Occipital lobe (tissue), 2 donors: ENCODE measurements around the gene PARVA. TPM values are rescaled to one million over a fixed set of nuclear protein-coding genes. Genes with fewer than 3 reads are reported as not detected.
"Not testable (repeated sequence)": the region's sequence is repeated elsewhere in the genome, so short reads cannot be mapped to it uniquely, and the experiment has no call there.

Experiments
- DNase-seq: peaks from one replicate; lab custom pipeline; 2025; lab: John Stamatoyannopoulos, UW
- total RNA-seq: library from RNA; depleted of rRNA; stranded (reverse); fragments of >200 nt; gene quantifications from one replicate; pipeline ENCODE4 v1.2.3, GENCODE V29; 2014

PARVA gene, protein sequence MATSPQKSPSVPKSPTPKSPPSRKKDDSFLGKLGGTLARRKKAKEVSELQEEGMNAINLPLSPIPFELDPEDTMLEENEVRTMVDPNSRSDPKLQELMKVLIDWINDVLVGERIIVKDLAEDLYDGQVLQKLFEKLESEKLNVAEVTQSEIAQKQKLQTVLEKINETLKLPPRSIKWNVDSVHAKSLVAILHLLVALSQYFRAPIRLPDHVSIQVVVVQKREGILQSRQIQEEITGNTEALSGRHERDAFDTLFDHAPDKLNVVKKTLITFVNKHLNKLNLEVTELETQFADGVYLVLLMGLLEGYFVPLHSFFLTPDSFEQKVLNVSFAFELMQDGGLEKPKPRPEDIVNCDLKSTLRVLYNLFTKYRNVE
- total RNA-seq: 5.6 TPM

DNA sequence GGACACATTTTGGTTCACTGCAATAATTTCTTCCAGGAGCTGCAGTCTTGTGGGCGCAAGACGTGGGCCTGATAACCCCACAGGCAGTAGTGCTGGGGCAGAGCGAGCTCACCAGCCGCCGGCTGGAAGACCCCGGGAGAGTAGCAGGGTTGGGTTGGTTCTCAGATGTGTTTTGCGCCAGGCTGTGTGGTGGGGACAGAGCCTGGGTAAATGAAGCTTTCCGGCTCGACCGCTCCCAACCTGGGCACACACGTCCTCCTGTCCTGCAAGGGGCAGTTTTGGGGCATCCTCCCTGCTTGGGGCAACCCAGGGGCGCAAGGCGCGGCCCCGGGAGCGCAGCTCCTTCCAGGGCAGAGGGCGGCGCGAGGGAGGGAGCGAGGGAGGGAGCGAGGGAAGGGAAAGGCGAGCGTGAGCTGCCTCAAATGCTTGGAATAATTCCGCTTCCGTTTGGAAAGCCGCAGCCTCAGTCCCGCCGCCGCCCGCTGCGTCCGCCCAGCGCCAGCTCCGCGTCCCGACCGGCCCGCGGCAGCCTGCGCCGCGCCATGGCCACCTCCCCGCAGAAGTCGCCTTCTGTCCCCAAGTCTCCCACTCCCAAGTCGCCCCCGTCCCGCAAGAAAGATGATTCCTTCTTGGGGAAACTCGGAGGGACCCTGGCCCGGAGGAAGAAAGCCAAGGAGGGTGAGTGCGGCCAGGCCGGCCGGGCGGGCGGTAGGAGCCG, at the start of gene PARVA:
Gene PARVA (plus strand): TSS at position 466 of the 718 bp plus-strand sequence. CDS start 77 bp downstream, at position 543.
- no peak for DNase-seq

DNA sequence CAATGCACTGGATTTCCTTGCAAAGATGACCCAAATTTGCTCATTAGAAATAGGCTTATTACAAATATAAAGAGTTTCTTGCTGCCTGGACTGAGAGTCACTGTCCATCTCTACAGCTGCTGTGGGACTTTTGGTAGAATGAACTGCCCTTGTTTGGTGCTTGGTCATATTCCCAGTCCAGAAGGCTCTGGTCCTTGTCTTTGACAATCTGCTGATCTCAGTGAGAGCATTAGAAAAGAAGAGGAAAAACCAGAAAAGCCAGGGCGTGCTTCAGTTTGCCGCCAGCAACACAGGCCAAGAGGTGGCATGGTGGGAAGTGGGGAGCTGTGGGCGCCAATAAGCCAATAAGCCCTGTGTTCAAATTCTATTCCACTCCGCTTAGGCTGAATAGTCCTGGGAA, 48.2 kb upstream of the PARVA start:
- no peak for DNase-seq

DNA sequence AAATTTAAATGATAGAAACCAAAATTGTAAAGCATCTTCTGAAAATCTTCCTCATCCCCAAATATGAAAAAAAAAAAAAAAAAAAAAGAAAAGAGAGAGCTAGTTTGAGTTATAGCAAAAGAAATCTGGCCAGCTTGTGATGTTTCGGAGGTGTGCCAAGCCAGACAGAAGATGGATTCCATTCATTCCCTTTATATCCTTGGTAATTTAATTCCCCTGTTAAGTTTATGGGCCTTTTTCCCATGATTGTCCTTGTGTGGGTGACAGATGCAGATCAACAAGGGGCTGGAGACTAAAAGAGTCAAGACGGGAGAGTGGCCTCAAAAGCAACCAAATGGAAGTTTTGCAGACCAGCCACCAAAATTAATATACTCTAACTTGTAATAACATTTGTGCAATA, 47.6 kb upstream of the PARVA start:
- no peak for DNase-seq

DNA sequence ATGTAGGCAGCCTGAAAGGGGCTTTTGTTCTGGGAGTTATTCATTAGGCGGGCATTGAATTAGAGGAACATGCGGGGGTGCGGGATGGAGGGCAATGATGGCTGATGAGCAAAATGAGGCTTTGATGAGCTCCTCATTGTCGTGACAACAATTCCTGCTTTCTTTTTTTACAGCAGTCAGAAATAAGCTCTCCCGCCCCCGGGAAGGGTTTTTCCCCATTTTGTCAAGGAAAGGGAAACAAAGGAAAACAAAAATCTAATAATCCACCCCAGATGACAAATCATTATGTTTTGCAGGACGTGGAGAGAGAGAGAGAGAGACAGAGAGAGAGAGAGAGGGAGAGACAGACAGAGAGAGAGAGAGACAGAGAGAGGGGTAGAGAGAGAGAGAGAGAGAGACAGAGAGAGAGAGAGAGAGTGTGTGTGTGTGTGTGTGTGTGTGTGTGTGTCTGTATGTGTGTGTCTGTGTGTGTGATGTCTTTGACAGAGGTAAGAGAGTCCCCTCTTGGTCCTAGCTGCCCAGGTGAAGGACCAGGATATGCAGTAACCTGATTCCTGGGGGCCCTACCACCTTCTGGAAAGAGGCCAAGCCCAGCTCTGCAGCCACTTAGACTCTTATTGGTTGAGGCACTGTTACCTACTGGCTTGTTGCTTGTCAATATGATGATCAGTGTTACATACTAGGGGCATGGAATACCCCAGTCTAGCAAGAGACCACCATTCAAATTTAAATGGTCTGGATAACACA, 46.7 kb upstream of the PARVA start:
- peak; percentile 45 for DNase-seq

DNA sequence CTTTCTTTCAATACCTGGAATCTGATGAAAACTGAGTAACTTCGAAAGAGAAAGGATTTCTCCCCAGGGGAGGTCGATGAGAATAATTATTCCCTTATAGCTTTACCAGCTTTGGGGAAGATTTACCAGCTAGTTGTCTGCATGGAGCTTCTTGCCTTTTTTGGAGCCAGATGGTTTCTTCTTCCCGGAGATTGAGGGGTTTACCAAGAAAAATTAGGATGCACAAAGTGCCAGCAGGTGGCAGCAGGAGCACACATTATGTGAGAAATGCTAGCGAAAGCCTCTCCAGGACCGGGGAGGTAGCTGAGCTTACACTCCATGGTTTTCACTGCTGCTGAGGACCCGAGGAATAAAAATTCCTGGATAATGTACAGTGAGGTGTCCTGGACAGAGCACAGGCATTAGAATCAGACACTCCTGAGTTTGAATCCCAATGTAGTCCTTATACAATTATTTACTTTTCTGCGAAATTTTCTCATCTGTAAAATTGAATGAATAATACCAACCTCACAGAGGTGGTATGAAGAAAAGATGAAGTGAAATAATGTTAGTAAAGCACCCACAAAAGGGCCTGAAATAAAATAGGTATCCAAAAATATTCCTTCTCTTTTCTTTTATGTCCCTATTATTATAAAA, 46.0 kb upstream of the PARVA start:
- peak; percentile 59 for DNase-seq

DNA sequence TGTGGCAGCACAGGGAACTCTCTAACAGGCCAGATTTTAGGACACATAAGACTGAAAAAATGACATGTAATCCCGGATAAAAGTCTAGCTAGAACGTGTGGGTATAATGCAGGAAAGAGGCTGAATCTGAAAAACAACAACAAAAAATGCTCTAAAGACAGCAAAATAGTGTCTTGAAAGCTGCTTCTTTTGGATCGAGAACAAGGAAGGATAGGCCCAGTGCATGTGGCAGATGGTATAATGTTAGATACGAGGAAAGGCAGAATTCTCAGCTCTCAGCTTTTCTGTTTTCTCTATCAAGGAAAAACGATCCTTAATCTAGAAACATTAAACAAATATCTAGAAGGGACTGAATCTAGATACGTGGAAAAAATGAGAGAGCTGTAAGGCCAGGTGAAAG, 33.8 kb upstream of the PARVA start:
- DNase-seq: no peak

DNA sequence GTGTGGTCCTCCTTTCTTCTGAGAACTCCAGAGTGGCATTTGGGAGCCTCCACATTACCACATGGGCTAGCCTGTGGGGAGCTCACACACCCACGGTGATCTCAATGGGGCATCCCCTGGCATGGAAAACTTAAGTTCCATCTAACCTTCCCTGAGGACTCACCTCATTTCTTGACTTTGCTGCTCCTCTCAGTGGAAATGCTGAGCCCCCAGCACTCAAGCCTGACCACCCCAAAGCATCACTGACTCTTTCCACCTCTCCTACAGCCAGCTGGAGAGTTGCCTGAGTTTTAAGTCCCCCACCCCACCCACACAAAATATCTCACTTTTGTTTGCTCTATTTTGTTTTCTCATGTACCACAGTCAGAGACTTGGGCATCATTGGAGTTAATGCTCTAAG, 23.8 kb upstream of the PARVA start:
- no peak for DNase-seq

DNA sequence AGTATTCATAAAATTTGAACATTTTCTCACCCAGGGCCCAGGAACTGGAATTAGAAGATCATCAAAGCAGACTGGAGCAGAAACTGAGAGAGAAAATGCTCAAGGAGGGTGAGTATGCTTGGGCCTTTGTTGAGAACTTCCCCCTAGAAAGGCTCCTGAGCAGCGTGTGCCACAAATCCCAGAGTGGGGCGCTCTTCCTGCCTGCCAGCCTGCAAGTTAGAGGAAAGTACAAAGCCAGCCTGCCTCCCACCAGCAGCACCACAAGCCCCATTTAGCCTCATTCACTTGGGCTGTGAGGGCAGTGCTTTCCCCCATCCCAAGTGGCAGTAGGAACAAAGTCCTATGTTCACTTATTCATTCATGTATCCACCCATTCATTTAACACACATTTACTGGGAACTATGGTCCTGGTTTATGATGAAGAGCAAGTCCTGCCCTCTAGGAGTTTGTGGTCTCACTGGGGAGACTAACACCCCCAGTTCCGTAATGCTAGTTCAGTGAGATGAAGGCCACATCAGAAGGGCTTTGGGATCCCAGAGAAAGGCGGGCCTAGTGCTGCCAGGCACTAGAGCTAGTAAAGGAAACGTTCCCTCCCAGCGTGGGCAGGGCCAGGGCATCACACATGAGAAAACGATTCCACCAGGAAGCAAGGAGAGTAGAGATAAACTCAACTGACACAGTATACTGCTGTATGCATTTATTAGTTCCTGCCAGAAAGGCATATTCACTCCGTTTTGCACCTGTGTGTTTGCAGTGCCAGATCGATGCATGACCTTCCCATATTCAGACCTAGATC, 22.4 kb upstream of the PARVA start:
- DNase-seq: no peak

DNA sequence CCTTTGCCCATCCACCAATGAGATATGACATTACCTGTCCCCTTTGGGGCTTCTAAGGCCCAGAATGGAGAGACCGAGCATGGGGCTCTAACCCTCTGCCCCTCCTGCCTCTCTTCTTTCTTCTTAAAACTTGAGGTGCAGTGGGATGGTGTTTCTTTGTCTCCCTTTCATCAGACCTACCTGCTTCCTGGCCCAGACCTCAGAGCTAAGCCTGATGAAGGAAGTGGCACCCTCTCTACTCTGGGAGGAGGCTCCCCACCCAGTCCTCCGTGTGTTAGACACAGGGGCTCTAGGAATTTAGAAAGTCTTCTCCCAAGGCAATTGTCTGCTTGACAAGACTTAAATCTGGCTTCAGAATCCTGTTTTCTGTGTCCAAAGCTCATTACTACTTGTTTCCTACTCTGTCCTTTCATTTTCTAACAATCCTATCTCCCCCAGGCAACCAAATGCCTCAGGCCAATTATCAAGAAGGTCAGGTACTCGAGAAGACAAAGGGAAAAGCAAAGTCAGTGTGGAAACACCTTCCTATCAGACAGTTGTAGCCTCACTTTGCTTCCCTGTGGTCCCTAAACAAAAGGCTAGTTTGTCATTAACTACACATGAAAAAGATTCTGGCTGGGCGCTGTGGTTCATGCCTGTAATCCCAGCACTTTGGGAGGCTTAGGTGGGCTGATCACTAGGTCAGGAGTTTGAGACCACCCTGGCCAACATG, 20.3 kb upstream of the PARVA start:
- DNase-seq: no peak

DNA sequence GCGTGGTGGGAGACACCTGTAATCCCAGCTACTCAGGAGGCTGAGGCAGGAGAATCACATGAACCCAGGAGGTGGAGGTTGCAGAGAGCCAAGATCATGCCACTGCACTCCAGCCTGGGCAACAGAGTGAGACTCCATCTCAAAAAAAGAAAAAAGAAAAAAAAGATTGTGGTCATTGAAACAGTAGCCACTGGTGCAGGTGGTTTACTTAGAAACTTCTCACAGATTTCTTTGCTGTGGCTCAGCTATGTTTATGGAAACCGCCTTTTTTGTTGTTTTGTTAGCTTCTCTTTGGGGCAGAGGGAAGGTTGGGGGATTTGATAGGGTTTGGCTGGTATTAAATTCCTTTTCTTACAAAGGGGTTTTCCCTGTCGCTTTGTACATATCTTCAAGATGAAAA, 19.7 kb upstream of the PARVA start:
- DNase-seq: not testable (repeated sequence)

DNA sequence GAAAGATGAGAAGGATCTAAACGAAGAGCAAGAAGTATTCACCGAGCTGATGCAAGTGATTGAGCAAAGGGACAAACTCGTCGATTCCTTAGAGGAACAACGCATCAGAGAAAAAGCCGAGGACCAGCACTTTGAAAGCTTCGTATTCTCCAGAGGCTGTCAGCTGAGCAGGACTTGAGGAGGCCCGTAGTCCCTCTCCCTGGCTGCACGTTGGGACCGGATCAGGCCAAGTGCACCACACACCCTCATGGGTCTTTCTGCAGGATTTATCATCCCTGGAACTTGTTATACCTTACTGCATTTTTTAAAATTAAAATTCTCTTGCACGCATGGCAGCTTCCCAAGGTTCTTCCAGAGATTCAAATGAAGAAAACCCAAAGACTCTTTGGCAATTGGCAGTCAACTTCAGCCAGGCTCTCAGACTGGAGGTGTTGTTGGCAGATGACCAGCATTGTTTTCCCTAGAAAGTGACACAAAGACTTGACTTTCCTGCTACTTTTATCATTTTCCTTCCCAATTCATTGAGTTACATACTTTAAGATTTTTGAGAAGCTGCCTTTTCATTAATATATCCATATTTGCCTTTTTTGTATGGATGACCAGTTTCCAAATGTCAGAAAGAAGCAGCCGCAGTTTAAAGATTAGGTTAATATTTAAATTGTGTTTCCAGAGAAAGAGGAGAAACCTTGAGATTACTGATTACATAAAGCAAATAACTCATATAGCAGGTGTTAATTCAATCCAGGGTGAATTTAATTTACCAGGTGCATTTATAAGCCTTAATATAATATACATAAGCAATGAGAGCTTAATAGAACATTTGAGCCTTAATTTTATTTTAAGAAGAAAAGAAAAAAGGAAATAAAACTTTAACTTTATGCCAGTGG, 18.8 kb upstream of the PARVA start:
- no peak for DNase-seq

DNA sequence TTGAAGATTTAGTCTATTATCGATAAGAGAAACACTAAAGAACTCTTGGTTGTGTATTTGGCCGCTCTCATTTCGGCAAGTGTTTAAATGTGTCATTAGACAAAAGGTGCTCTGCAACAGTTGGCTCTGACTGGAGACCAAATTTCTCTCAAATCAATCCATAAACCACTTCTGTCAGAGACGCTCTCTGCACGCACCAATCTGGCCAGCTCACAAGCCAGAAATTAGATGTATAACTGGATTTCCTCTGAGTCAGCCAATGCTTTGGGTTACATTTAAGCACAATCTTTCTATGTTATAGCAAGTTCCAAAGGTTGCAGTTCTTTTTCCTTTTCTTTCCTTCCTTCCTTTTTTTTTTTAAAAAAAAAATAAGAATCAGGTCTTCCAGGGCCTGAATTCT, 17.6 kb upstream of the PARVA start:
- DNase-seq: no peak

DNA sequence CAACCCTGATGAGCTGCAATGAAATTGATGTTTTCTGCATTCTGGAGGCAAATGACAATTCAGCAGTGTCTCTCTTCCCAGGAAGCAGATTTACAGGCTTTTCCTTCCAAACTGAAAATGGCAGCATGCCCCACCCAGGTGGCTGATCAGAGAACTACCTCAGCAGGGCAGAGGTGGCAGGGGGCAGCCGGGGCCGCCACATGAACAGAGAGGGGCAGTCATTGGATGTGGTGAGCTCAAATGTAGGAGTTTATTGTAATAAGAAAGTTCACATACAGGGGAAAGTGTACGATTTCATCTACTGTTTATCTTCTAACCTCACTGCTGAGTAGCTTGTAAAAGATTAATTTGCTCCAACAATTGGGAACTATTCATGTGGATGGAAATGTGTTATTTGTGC, 15.7 kb upstream of the PARVA start:
- no peak for DNase-seq

DNA sequence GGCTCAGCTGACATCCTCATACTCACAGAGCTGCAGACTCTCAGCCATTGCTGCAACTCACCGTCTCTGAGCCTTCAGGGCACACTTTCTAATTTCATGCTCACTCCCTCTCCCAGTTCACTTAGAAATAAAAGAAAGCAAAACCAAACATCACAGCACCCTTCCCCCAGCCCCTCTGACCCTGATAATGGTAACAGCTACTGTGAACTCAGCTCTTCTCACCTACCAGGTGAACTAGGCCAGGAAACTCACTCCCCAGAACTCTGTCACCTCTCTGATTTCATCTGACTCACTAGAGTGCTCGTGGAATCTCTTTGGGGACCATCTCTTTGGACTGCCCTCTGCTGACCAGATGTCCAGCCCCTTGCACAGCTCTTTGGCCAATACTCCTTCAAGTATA, 14.5 kb upstream of the PARVA start:
- no peak for DNase-seq

DNA sequence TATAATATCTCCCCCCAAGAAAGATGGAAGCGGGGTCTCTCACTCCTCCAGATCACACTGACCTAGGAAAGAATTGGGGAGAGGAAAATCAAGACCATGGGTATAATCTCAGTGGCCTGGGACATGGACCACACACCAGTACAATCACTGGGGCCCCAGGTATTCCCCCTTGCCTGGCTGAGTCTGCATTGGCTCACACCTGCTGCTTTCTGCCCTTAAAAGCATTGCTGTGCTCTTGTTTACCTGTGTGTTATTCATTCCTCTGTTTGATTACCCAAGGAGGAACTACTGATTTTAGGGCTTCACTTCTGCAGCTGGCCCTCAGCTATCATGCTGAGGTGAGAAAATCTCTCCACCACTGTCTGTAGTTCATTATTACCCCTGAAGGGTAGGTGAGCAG, 14.0 kb upstream of the PARVA start:
- no peak for DNase-seq

DNA sequence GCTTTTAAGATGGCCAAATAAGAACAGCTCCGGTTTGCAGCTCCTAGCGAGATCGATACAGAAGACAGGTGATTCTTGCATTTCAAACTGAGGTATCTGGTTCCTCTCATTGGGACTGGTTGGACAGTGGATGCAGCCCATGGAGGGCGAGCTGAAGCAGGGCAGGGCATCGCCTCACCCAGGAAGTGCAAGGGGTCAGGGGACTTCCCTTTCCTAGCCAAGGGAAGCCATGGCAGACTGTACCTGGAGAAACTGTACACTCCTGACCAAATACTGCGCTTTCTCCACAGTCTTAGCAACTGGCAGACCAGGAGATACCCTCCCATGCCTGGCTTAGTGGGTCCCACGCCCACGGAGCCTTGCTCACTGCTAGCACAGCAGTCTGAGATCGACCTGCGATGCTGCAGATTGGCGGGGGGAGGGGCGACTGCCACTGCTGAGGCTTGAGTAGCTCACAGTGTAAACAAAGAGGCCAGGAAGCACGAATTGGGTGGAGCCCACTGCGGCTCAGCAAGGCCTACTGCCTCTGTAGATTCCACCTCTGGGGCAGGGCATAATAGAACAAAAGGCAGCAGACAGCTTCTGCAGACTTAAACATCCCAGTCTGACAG, 11.3 kb upstream of the PARVA start:
- DNase-seq: not testable (repeated sequence)

DNA sequence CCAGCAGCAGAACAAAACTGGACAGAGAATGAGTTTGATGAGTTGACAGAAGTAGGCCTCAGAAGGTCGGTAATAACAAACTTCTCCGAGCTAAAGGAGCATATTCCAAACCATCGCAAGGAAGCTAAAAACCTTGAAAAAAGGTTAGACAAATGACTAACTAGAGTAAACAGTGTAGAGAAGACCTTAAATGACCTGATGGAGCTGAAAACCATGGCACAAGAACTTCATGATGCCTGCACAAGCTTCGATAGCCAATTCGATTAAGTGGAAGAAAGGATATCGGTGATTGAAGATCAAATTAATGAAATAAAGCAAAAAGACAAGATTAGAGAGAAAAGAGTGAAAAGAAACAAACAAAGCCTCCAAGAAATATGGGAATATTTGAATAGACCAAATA, 10.3 kb upstream of the PARVA start:
- DNase-seq: not testable (repeated sequence)

DNA sequence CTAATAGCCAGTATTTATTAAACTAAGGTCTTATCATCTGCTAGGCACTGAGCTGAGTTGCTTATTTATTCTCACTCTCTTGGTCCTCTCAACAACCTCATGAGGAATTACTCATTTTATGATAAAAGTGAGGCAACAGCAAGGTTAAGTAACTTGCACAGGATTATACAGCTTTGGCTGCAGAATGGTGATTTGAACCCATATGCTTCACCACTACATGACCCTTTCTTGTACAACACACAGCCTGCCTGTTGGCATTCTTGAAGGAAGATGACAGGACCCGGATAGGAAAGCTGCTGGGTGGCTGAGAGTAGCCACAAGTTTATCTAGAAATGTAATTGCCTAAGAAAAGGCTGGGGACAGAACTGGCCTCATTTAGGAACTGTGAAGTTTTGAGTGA, 5.3 kb upstream of the PARVA start:
- no peak for DNase-seq

DNA sequence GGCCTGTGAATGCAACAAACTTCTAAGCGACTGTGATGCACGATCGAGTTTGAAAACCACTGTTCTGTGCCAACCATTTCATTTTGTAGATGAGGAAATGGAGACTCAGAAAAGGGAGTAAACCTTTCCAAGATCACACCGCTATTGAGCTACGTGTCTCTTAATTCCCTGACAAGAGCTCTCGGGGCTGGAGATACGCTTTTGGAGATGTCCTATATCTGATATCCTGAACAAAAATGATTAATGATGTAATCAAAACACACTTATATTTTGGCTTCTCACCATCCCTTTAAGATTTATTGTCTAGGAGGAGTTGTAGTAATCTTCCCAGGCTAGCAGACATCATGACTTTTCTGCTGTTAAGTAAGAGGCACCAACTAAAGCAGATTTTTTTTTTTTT, 1.7 kb upstream of the PARVA start:
- DNase-seq: no peak
